Lower lobe of right lung (tissue), 2 donors: ENCODE data around the gene PLIN4. TPM values are rescaled to one million over a fixed set of nuclear protein-coding genes. Genes with fewer than 3 reads are reported as not detected.

Experiments used
- ATAC-seq, 2 donors: fragments of 200-7000 bp; cut with Tn5 transposase; one replicate each; pipeline ENCODE4 v1.9.1; 2020 to 2022; ENCODE audit warnings: mild to moderate bottlenecking in 2 of 2, moderate library complexity in 2 of 2
- DNase-seq: peaks from one replicate; pipeline ENCODE4 v3.0.0-alpha.2; 2020
- H3K27ac ChIP-seq: fragments of 200-600 bp; one replicate; pipeline ENCODE4 v1.8.0; 2022
- H3K27me3 ChIP-seq: fragments of 200-600 bp; one replicate; pipeline ENCODE4 v1.8.0; 2022; ENCODE audit warnings: low read depth
- H3K36me3 ChIP-seq: fragments of 200-600 bp; one replicate; pipeline ENCODE4 v1.8.0; 2022; ENCODE audit warnings: mild to moderate bottlenecking
- H3K4me1 ChIP-seq: fragments of 200-600 bp; one replicate; pipeline ENCODE4 v1.8.0; 2022
- H3K4me3 ChIP-seq: fragments of 200-600 bp; one replicate; pipeline ENCODE4 v1.8.0; 2022; ENCODE audit warnings: mild to moderate bottlenecking
- H3K9me3 ChIP-seq: fragments of 200-600 bp; one replicate; pipeline ENCODE4 v1.8.0; 2022
- CTCF ChIP-seq: fragments of 200-600 bp; IDR thresholded peaks from one replicate; pipeline ENCODE4 v1.8.0; 2022; ENCODE audit warnings: antibody characterized with exemption, mild to moderate bottlenecking
- intact Hi-C: fragments of 100-400 bp; cut with DNase I; formaldehyde crosslinking; loops from one replicate; pipeline ENCODE4 v1.11.0; 2022
- total RNA-seq: library from RNA; stranded (reverse); fragmentation: NEBNext Ultra II Directional; extraction: Animal tissue kit (Norgen Biotek cat#: 25700); gene quantifications from one replicate; pipeline ENCODE4 v1.2.1, GENCODE V29; 2021
- donor health status: DM: no; HTN: yes; CAD: no; lungs with severe emphysema.

PLIN4 gene
- total RNA-seq, 1 donor from 2014 or later = 4.6 TPM

GRCh38 chr19:4523306-4524110, 5.2 kb upstream of the PLIN4 start:
- H3K4me3 ChIP-seq = no peak overlapping the region
- H3K4me1 ChIP-seq = peaks cover 1% of the 10 kb centered on the region
- peaks cover 3% of the 10 kb centered on the region for H3K27me3 ChIP-seq
- peak; percentile 68 for TF ChIP-seq CTCF
- no peaks in the 10 kb centered on the region for H3K9me3 ChIP-seq
- DNase-seq = peak; percentile 76
- peak; percentile 56 to 64 for ATAC-seq
- intact Hi-C loops = no loop called here
- no peak overlapping the region for H3K27ac ChIP-seq
- H3K36me3 ChIP-seq = no peaks in the 10 kb centered on the region

GRCh38 chr19:4522291-4523002, 4.2 kb upstream of the PLIN4 start:
- no peak for ATAC-seq
- Histone ChIP-seq H3K4me1 (peaks cover 3% of the 10 kb centered on the region), H3K36me3 (no peaks in the 10 kb centered on the region), H3K9me3 (no peaks in the 10 kb centered on the region), H3K27me3 (peaks cover 7% of the 10 kb centered on the region), H3K27ac (no peak overlapping the region), H3K4me3 (no peak overlapping the region)
- intact Hi-C loops = no loop called here
- DNase-seq = no peak
- no peak for TF ChIP-seq CTCF

- Histone ChIP-seq H3K27me3 (peaks cover 8% of the 10 kb centered on the region), H3K9me3 (no peaks in the 10 kb centered on the region), H3K4me3 (no peak overlapping the region), H3K36me3 (no peaks in the 10 kb centered on the region), H3K4me1 (peaks cover 3% of the 10 kb centered on the region), H3K27ac (no peak overlapping the region)
- no peak for ATAC-seq
- no peak for DNase-seq
- intact Hi-C loops = no loop called here
- no peak for TF ChIP-seq CTCF
Measured at GRCh38 chr19:4521888-4522242, 3.6 kb upstream of the PLIN4 start.

GRCh38 chr19:4521170-4521887, 3.0 kb upstream of the PLIN4 start:
- Histone ChIP-seq H3K27me3 (peaks cover 8% of the 10 kb centered on the region), H3K27ac (no peak overlapping the region), H3K4me1 (peaks cover 3% of the 10 kb centered on the region), H3K9me3 (no peaks in the 10 kb centered on the region), H3K4me3 (no peak overlapping the region), H3K36me3 (no peaks in the 10 kb centered on the region)
- no peak for DNase-seq
- intact Hi-C loops = no loop called here
- TF ChIP-seq CTCF = no peak
- ATAC-seq = no peak

- Histone ChIP-seq H3K9me3 (no peaks in the 10 kb centered on the region), H3K4me1 (peaks cover 3% of the 10 kb centered on the region), H3K27me3 (peaks cover 8% of the 10 kb centered on the region), H3K27ac (no peak overlapping the region), H3K36me3 (no peaks in the 10 kb centered on the region), H3K4me3 (no peak overlapping the region)
- DNase-seq = no peak
- intact Hi-C loops = no loop called here
- ATAC-seq = no peak
- TF ChIP-seq CTCF = no peak
Measured at GRCh38 chr19:4519521-4520277, 1.4 kb upstream of the PLIN4 start.
